HG03175 (cell line): Measurements from ENCODE around the gene TRPM8.
A peak's percentile ranks its signal among the peaks of the same experiment; 100 is the strongest.
"Not testable (repeated sequence)": the region's sequence is repeated elsewhere in the genome, so short reads cannot be mapped to it uniquely, and the experiment has no call there.

Source experiments
- ATAC-seq: cut with Tn5 transposase; IDR thresholded peaks from one replicate; pipeline ENCODE4 v1.9.1; 2021; ENCODE audit warnings: mild to moderate bottlenecking, moderate library complexity; ENCODE audit not compliant: unreplicated experiment

Gene TRPM8

GRCh38 chr2:233917116-233917515 is at the start of gene TRPM8:
Gene TRPM8 (plus strand): TSS chr2:233917373. CDS start chr2:233926538, 9,165 bp downstream.
- ATAC-seq, result no peak

DNA sequence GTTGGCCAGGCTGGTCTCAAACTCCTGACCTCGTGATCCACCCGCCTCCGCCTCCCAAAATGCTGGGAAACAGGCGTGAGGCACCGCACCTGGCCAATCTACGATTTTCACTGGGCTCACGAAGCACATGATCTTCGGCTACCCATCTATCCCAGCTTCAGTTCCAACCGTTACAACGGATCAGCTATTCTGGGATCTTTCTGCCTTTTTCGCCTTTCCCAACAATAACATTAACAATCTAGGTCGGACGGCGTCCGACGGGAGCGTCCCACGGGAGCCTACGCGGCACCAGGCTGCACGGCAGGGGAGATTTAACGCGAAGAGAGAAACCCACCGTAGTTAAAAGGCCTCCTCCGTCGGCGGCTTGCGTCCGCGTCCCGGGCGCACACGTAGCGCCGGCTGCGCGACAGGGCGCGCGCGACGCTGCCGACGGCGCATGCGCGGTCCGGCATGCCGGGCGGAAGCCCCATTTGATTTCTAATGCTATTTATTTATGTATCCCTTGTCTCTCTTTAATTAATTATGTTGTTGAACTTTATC is 49.1 kb upstream of the TRPM8 start, which contains the start of gene MSL3B:
MSL3B (minus strand) TSS at position 394 of the 540 bp plus-strand sequence.
- peak; percentile 83 for ATAC-seq

DNA sequence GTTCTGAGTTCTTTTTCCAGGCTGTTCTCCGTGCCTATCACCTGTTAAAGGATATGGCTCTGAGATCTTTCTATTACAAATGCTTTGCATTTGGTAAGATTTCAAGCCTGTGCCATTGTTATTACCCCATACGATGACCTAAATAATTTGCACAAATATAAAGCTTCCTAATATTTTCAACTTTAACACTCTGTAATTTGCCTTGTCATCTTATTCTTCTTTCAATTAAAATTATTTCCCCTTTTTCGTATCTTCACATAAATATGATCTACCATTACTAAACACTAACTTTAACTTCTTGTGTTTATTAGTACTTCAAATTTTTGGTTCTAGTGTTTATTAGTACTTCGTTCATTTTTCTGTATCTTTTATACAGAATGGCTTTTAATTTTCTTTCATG is 45.7 kb upstream of the TRPM8 start:
- ATAC-seq, result no peak

DNA sequence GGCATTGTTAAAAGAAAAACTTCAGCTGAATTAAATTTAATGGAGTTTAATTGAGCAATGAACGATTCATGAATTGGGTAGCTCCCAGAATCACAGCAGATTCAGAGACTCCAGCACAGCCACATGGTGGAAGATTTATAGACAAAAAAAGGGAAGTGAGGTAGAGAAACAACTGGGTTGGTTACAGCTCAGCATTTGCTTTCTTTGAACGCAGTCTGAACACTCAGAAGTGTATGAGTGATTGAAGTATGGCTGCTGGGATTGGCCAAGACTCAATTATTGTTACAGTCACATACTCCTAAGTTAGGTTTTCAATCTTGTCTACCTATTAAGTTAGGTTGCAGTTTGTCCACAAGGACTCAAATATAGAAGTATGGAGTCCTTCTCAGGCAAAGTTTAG is 45.0 kb upstream of the TRPM8 start:
- ATAC-seq, result not testable (repeated sequence)

- no peak for ATAC-seq
Measured at GRCh38 chr2:233882353-233882752, 34.8 kb upstream of the TRPM8 start.

- ATAC-seq, result no peak
Measured at GRCh38 chr2:233892793-233893192, 24.4 kb upstream of the TRPM8 start.

DNA sequence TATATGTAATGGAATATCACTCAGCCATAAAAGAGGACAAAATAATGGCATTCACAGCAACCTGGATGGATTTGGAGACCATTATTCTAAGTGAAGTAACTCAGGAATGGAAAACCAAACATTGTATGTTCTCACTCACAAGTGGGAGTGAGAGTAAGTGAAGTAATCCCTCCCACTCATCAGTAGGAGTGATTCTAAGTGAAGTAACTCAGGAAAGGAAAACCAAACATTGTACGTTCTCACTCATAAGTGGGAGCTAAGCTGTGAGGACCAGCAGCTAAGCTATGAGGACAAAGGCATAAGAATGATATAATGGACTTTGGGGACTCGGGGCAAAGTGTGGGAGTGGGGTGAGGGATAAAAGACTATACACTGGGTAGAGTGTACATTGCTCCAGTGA is 20.9 kb upstream of the TRPM8 start:
- ATAC-seq, result not testable (repeated sequence)

DNA sequence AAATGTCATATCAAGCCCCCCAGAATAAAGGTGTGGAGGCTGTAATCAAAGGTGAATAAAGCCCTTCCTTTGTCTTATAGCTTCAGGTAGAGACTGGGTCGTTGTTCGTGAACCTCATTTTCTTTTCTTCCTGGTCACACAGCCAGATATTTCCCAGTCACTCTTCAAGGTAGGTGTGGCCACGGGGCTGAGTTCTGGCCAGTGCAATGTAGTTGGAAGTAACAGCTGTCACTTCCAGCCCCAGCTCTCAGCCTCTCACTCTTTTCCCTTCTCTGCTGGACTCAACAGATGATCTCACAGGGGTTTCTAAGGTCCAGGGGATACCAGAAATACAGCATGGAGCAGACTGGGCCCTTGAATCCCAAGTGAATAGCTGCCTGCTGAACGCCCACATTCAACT is 15.8 kb upstream of the TRPM8 start:
- ATAC-seq, result no peak

GRCh38 chr2:233901884-233902283 is 15.3 kb upstream of the TRPM8 start:
- ATAC-seq, result no peak

DNA sequence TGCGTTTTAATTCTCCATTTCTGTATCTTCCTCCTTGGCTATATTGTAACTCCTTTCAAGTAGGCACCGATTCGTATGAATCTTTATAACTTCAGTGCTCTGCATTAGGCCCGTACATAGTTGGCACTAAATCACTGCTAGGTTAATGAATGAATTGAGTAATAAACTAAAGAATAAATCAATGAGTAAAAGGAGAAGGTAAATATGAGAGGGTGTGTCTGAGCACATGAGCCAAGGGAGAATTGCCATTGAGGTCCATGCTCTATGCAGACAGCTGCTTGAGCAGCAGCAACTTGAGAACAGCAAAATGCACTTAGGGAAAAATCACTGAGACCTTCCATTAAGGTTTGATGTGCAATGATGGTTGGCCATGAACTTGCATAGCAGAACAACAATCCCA is 11.2 kb upstream of the TRPM8 start:
- no peak for ATAC-seq

- ATAC-seq, result no peak
Measured at GRCh38 chr2:233907627-233908026, 9.5 kb upstream of the TRPM8 start.

GRCh38 chr2:233912691-233913423 is 4.3 kb upstream of the TRPM8 start:
- no peak for ATAC-seq

DNA sequence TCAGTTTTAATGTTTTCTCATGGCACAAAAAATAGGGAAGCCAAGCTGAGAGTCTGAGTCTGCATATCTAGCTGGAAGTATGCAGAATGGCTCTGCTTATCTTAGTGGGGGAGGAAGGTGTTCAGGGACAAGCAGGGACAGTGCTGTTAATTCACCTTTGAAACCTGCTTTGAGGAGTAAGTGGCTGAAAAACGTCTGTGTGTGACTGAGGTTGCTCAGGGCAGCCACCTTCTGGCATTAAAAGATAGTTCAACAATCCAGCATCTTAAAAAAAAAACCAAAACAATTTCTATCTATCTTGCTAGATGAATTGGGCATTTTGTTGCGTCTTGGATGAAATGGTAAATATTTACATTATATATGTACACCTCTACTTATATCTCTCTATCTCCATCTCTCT is 2.0 kb upstream of the TRPM8 start:
- no peak for ATAC-seq

GRCh38 chr2:233919319-233919718 is 2.1 kb downstream of the TRPM8 start:
- no peak for ATAC-seq

DNA sequence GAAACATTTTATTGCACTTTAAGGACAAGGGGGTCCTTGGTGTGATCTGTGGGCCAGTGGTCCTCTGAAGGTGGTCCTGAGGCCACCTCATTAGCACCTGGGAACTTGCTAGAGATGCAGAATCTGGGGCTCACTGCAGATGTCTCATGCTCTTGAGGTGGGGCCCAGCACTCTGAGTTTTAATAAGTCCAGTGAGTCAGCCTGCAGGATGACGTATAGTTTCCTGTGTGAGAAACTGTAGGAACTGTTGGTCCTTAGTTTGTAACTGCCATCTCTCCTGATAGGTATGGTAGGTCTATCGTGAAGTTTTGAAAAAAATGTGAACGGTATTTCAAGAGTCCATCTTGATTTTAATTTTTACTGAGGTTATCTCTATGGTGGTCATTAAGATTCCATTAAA is 2.8 kb downstream of the TRPM8 start:
- no peak for ATAC-seq

- ATAC-seq, result no peak
Measured at GRCh38 chr2:233922471-233922870, 5.3 kb downstream of the TRPM8 start.

DNA sequence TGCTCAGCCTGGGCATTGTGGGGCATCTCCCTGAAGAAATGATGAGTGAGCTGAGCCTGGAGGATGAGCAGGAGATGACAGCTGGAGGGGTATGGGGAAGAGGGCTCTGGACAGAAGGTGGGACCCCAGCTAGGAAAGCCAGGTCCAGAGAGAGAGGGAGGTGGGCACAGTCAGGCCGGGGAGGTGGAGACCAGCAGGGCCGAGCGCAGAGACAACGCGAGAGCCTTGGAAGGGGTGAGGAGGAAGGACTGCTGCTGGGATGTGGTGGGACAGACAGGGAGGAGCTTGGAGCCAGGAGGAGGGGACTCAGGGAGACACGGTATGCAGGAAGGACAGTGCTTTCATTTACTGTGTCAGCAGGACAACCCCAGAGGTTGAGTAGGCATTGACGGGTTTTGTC is 8.2 kb downstream of the TRPM8 start:
- ATAC-seq, result no peak

GRCh38 chr2:233926806-233927205 is 9.6 kb downstream of the TRPM8 start:
- no peak for ATAC-seq

DNA sequence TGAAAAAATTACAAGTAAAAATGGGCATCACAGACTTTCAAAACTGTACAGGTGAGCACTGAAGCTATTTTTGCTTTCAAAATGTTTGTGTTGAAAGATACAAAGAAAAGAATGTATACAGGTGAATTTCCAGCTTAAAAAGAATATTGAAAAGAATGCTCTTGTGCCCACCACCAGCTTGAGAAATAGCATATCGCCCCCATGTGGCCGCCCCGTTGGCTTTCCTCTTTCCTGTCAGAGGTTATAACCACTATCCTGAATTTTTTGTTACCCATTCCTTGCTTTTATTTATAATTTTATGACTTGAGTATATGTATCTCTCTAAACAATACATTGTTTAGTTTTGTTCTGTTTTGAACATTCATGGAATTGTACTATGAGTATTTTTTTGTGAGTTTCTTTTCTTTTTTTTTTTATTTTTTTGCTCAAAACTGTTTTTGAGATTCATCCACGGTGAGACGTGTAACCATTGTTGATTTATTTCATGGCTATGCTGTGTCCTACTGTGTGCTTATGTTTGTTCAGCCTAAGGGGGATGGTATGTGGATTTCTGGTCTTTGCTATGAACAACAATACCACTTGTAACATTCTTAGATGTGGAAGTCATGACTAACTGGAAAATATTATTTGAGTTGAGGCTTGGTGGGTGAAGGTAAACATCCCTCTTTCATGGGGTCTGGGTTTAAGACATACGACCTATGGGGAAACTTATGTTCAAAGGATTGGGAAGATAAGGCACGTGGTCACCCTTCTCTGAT is 11.6 kb downstream of the TRPM8 start:
- ATAC-seq, result no peak

DNA sequence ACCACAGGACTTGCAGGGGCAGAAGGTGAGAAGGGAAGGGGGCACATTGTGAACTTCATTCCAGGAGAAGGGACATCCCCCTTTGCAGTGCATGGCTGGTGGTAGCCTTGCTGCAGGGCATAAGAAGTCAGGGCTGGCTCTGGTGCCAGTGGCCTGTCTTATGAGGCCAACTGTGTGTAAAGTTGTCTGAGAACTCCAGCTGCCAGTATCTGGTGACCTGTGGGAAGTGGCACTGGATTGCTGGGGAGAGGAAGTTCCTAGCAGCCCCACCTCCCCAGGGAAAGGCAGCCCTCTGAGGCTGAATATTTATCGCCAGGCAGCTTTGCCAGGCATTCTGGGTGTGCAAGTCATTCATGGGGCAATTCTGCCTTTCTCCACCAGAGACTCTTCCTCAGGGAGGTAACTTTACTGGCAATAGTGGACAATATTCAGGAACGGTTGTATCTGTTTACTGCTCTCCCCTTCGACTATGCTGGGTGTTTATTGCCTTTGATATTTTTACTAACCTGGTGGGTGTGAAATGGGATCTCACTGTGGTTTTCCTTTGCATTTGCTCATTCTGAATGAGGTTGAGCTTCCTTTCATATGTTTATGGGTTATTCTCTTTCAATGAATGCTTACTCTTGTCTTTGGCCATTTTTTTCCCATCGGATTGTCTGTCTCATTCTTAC is 12.3 kb downstream of the TRPM8 start:
- no peak for ATAC-seq

DNA sequence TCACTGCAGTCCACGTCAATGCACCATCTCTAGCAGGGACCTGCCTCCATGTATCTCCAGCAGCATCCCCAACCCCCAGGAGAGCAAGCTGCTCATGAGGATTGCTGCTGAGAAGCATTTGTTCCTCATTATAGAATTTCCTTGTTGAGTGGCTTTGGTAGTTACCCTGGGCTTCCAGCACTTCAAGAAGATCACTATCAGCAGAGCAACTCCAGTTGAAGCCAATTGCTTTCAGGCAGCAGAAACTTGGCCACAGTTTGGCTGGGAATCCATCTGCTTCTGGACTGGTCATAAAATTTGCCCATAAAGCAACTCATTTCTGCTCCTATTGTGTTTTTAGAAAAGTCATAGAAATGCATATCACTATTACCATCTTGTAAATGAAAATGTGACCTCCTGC is 17.4 kb downstream of the TRPM8 start:
- ATAC-seq, result no peak

DNA sequence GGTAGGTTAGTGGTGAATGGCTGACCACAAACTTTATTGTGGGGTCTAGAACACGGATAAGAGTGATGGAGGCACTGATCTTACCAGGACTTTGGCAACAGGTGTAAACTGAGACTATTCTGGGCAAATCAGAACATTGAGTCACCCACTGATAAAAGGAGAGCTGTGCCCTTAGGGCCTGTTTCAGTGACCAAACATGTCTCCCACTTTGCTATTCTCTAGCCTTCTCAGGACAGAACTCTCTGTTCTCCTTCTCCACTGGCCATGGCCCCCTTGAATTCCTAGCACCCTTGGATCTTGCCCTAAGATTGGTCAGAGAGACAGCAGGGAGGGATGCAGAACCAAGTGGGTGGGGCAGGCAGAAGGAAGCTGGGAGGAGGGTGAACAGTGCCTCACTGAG is 18.3 kb downstream of the TRPM8 start:
- no peak for ATAC-seq
